GM19240 (cell line): ENCODE measurements around the gene SLC5A5.
A peak's percentile ranks its signal among the peaks of the same experiment; 100 is the strongest.

Experiments used
- DNase-seq: peaks from one replicate; pipeline ENCODE4 v3.0.0; 2011; ENCODE audit warnings: low spot score; ENCODE audit not compliant: insufficient read length

The SLC5A5 gene

DNA sequence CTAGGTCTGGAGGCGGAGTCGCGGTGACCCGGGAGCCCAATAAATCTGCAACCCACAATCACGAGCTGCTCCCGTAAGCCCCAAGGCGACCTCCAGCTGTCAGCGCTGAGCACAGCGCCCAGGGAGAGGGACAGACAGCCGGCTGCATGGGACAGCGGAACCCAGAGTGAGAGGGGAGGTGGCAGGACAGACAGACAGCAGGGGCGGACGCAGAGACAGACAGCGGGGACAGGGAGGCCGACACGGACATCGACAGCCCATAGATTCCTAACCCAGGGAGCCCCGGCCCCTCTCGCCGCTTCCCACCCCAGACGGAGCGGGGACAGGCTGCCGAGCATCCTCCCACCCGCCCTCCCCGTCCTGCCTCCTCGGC is at the start of gene SLC5A5:
Gene SLC5A5, plus strand, starts transcription at position 68 of the 373 bp plus-strand sequence. CDS start 375 bp downstream, outside the sequence.
- no peak for DNase-seq

GRCh38 chr19:17824339-17824738 is 47.4 kb upstream of the SLC5A5 start:
- no peak for DNase-seq

DNA sequence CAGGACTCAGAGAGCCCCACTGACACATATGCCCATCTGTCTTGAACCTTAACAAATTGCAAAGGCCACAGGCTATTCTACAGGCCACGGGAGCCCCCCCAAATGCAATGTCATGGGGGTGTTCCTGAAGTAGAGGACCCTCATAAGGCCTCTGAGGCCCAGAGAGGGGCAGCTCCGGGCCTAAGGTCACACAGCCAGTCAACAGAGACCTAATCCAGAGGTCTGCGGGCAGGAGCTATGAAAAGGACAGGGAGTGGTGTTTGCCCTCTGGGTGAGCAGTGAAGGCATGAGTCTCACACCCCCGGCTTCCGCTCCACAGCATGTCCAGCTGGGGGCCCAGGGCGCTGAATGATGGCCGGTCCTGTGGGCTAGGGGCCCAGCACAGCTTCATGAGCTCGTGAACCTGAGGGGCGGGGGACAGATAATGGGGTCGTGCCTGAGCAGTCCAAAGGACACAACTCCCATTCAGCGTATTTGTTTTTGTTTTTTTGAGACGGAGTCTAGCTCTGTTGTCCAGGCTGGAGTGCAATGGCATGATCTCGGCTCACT is 45.2 kb upstream of the SLC5A5 start:
- no peak for DNase-seq

- no peak for DNase-seq
Measured at GRCh38 chr19:17829855-17830566, 41.7 kb upstream of the SLC5A5 start.

DNA sequence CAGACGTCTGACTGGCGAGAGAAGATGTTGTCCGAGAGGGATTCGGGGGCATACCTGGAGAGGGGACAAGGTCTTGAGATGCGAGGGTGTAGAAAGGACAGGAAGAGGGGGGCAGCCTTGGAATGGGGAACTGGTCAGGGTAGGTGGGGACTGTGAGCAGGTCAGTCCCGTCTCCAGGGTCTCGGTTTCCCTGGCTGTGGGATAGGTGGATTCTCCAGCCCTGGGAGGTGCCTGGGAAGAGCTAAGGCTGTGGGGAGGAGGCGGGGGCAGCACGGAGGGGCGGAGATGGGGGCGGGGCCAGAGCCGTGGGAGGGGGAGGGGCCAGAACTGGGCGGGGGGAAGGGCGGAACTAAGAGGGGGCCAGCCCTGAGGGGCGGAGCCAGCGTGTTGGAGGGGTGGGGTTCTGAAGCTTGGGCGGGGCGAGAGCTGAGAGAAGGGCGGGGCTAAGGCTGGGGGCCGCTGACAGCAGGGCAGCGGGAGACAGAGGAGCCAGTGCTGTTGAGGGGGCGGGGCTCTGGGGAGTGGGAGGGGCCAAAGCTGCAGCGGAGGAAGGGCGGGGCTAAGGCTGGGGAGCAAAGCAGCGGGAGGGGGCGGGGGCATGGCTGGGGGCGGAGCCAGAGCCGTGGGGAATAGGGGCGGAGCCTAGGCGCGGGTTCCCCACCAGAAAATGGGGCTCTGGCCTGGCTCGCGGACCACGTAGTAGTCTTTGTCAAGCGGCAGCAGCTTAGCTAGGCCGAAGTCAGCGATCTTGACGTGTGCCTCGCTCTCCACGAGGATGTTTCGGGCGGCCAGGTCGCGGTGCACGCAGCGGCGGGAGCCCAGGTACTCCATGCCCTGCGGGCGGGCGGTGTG is 41.0 kb upstream of the SLC5A5 start:
- peak; percentile 51 for DNase-seq

- no peak for DNase-seq
Measured at GRCh38 chr19:17831419-17831888, 40.3 kb upstream of the SLC5A5 start.

DNA sequence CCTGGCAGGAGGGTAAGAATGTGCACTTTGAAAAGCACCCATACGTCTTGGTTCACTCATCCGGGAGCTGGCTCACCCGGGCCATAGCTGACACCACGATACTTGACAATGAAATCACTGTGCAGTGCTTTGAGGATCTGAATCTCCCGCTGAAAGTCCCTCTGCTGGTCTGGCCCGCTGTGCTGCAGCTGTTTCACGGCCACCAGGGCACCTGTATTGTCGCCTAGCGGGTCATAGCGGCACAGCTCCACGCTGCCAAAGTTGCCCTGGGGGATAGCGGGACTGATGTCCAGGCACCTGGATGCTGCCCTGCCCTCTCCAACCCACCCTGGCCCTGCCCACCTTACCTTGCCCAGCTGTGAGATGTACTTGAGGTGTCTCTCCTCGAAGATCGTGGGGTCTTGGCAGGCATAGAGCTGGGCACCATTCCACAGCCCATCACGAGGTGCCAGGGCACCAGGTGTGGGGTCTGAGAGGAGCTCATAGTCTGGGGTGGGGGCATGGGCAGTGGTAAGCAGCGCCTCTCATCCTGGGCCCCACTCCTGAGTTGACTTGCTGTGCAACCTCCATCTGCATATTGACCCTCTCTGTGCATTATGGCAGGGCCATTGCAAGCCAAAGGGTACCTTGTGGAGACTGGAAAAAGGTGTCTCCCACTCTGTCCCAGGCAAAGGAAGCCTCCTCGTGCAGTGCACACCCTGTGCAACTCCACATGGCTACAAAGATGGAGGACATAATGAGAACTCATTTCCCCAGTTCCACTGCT is 39.1 kb upstream of the SLC5A5 start:
- DNase-seq = no peak

DNA sequence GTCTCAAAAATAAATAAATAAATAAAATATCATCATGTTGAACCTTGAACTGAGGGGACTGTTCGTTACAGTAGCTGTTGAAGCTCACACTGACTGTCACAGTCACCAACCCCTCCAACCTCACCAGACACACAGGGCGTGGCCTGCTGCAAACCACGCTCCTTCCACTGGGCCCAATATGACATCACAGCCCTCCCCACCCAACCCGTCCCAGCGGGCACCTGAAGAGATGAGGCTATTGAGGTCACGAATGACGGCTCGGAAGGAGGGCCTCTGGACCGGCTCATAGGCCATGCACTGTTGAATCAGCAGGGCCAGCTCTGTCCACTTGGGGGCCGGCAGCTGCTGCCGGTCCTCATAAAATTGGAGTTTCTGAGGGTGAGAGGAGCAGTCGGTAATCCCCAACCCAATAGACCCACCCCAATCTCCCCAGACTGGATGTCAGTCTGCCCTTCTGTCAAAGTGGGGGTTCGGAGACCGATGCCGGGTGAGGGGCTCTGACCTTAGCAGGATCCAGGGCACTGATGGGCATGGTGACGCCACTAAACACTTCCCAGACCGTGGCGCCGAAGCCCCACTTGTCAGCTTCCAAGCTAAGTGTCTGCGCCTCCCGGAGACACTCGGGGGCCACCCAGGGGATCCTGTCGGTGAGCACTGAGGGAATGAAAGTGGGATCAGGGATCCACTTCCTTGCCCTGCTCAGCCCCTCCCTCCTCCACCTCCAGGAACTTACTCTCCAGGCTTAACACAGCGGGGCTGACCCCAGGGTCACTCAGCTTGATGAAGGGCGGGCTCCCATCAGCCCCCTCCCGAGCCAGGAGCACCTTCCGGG is 37.2 kb upstream of the SLC5A5 start:
- DNase-seq = no peak

DNA sequence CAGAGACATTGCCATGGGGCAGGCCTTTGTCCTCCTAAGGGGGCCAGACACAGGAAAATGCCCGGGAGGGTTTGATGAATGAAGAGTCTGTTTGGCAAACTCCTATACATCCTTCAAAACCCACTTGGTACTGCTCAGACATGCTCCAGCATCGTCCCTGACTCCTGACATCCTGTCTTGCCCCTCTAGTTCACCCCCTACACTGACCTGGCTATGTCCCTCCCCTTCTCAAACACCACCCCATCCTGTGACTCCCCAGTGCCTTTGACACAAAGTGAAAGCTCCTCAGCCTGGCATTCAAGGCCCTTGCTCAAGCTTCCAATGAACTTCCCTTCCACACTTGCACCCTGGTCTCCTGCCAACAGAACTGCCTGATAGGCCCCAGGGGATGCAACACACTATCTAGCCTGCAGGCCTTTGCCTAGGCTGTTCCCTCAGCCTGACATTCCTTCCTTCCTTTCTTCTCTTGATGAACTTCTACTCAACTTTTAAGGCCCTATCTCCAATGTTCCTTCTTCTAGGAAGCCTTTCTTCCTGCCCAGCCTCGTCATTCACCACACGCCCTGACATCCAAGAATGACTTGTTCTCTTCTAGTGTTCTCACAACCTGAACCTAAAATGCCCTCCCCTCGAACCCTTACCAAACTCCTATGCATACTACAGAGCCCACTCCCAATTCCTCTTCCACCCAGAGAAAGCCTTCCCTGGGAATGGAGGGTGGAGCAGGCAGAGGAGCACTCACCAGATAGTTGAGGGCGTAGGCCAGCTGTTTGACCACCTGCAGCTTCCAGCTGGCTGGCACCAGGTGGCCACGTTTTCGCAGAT is 36.4 kb upstream of the SLC5A5 start:
- DNase-seq = no peak

DNA sequence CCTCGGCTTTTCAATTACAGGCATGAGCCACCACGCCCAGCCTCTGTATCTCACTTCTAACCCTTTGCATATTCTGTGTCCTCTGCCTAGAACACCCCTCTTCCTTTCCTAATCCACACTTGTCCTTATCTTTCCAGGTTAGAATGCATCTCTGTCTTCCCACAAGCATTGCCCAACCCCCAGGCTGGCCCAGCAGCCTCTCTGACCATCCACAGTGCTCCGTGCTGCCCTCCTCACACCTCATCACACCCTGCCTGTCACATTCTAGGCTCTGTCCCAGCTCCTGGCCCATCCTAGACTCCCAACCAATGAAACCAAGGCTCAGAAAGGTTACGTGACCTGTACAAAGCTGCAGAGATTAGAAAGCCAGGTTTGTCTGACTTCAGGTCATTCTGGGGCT is 35.2 kb upstream of the SLC5A5 start:
- no peak for DNase-seq

- DNase-seq = no peak
Measured at GRCh38 chr19:17837972-17838371, 33.8 kb upstream of the SLC5A5 start.

DNA sequence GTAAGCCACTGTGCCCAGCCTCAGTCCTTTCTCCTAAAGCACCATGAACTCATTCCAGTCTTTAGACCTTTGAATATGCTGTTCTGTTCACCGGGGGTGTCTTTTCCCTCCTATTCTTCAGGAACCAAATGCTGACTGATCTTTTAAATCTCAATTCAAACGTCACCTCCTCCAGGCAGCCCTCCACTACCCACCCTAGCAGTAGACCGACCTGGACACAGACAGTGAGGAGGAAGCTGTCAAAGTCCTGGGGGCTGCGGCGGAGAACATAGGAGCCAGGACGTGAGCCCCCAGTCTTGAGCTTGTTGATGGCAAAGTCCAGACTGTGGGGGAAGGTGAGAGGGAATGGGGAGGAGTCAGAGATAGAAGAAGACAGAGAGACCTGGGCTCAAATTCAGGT is 31.7 kb upstream of the SLC5A5 start:
- no peak for DNase-seq

DNA sequence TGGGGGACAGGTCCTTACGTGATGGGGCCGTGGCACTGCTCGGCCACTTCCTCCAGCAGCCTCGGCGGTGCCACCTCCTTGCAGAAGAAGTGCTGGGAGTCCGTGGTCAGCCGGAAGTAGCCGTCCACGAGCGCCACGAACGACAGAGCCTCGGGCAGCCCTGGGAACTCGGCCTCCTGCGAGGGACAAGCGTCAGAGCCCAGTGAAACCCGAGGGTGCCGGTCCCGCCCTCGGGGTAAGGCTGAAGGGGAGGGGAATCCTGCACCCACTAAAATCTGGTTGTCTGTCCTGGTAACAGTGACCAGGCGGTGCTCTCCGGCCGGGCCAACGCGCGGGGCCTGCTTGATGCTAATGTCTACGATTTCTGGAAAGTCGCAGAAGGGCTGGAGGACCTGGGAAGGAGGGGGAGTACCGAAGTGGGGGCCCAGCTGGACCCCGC is 30.4 kb upstream of the SLC5A5 start:
- no peak for DNase-seq

- no peak for DNase-seq
Measured at GRCh38 chr19:17841810-17842662, 29.7 kb upstream of the SLC5A5 start.

DNA sequence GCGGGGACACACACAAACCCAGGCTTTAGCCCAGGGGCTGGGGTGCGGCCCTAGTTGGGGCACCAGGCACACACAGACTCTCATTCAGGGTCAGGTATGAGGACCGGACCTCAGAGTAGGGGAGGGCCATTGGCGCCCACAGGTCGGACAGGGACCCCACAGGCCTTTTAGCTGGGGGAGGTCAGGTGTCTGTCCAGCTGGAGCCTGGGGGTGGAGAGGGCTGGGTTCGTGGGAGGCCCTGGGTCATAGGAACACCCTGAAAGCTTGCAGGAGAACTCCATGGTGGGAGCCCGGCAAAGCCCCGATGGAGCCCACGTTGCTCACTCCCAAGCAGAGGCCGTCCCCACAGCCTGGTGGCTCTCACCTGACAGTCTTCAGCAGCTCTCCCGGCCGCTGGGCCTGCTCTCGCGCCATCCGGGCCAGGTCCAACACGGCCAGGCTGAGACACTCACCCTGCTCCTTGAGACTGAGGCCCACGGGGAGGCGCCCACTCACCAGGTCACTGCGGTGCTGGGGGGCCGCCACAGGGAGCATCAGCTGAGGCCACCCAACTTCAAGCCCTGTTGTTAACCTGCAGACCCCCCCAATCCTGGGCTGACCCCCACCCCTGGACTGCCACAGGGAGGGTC is 29.0 kb upstream of the SLC5A5 start:
- no peak for DNase-seq

- DNase-seq = no peak
Measured at GRCh38 chr19:17843292-17843827, 28.4 kb upstream of the SLC5A5 start.

DNA sequence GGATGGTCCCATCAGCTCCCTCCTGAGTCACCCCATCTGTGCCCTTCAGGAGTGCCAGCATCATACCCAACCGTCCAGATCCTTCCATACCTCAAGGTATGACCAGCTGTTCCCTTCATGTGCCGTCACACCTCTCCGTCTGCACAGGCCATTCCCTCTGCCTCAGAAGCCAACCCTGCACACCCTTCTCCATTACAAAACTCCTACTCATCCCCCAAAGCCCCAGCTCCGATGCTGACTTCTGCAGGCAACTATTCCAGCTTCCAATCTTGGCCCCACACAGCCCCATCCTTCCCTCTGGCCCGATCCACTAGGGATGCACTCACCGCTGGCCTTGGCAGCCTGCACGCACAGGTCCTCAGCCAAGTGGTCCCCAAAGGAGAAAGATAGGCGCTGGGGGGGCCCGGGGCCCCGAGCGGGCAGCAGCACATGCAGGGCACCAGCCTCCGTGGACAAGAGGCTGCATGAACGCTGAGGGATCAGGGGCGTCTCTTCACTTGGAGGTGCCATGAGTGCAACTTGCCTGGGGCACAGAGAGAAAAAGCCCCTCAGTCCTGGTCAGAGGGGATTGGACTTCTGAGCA is 27.7 kb upstream of the SLC5A5 start:
- DNase-seq = no peak

GRCh38 chr19:17846146-17846545 is 25.6 kb upstream of the SLC5A5 start:
- DNase-seq = no peak
